Activated CD4-positive, alpha-beta memory T cell treated with anti-CD3 and anti-CD28 coated beads for 36 hours (primary cell): ENCODE measurements around the gene KCNJ18. TPM values are rescaled to one million over a fixed set of nuclear protein-coding genes. Genes with fewer than 3 reads are reported as not detected.
"Not testable (repeated sequence)": the region's sequence is repeated elsewhere in the genome, so short reads cannot be mapped to it uniquely, and the experiment has no call there.

Source experiments
- CTCF ChIA-PET: fragments of 350-600 bp; sonication (Branson Sonifier 250); formaldehyde crosslinking; loops from one replicate; lab custom pipeline; 2021; ENCODE audit warnings: antibody characterized with exemption, inconsistent platforms; lab: Charles Lee
- POLR2A ChIA-PET: fragments of 350-600 bp; sonication (Branson Sonifier 250); formaldehyde crosslinking; loops from one replicate; lab custom pipeline; 2021; ENCODE audit warnings: antibody characterized with exemption; lab: Charles Lee
- DNase-seq: peaks from one replicate; pipeline ENCODE4 v3.0.0-alpha.2; 2020
- H3K27ac Mint-ChIP-seq: one replicate; pipeline ENCODE4 v1.8.0; 2021; ENCODE audit warnings: mixed read lengths
- H3K27me3 Mint-ChIP-seq: one replicate; pipeline ENCODE4 v1.8.0; 2021; ENCODE audit warnings: mixed read lengths
- H3K36me3 Mint-ChIP-seq: one replicate; pipeline ENCODE4 v1.8.0; 2021; ENCODE audit warnings: mixed read lengths
- H3K4me1 Mint-ChIP-seq: one replicate; pipeline ENCODE4 v1.8.0; 2021; ENCODE audit warnings: low read depth, mixed read lengths
- H3K4me3 Mint-ChIP-seq: one replicate; pipeline ENCODE4 v1.8.0; 2021; ENCODE audit warnings: mild to moderate bottlenecking, mixed read lengths
- H3K9me3 Mint-ChIP-seq: one replicate; pipeline ENCODE4 v1.8.0; 2021; ENCODE audit warnings: mixed read lengths
- intact Hi-C: fragments of 100-400 bp; cut with micrococcal nuclease; formaldehyde crosslinking; loops from one replicate; pipeline ENCODE4 v1.15.1; 2023
- total RNA-seq, 2 experiments: library from RNA; stranded (reverse); gene quantifications; one replicate each; pipeline ENCODE4 v1.2.3, GENCODE V29; 2021

The KCNJ18 gene
- total RNA-seq, 2 experiments from 2014 or later = not detected

DNA sequence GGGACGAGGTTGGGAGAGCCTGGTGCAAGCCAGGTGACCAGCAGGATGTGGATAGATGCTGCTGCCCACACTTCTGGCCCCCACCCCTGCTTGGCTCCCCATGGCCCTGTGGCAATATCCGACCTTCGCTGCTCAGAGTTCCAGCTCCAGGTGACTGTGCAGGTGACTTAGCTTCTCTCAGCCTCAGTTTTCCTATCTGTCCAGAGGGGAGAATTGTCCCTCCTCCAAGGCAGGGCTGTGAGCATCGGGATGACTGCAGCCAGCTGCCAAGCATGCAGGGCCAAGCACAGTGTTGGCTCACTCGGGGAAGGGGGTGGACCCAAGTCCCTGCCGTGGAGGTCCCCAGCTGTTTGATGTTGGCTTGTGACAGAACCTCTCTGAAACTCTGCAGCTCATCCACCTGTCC lies 1.1 kb downstream of the KCNJ18 start:
- H3K27ac Mint-ChIP-seq, intact Hi-C loops, H3K4me1 Mint-ChIP-seq, H3K27me3 Mint-ChIP-seq, H3K36me3 Mint-ChIP-seq, H3K9me3 Mint-ChIP-seq, CTCF ChIA-PET, POLR2A ChIA-PET, H3K4me3 Mint-ChIP-seq, DNase-seq: not testable (repeated sequence)

- H3K4me1 Mint-ChIP-seq, DNase-seq, H3K4me3 Mint-ChIP-seq, H3K27me3 Mint-ChIP-seq, H3K9me3 Mint-ChIP-seq, CTCF ChIA-PET, H3K36me3 Mint-ChIP-seq, intact Hi-C loops, H3K27ac Mint-ChIP-seq, POLR2A ChIA-PET: not testable (repeated sequence)
Observed at GRCh38 chr17:21693937-21694336, 1.6 kb downstream of the KCNJ18 start.

DNA sequence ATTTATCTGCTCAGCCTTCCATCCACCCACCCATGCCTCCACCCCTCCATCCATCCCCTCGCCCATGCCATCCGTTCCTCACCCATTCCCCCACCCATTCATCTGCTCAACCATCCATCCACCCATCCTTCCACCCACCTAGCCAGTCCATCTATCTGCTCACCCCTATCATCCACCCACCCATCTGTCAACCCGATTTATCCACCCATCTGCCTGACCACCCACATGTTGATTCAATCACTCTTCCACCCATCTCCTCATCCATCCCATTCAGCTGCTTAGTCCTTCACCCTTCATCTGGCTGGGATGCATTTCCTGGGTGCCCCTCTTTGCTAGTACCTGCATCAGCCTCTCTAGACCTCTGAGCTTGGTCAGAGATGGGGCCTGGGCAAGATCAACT lies 3.9 kb downstream of the KCNJ18 start:
- POLR2A ChIA-PET, DNase-seq, intact Hi-C loops, CTCF ChIA-PET, H3K27me3 Mint-ChIP-seq, H3K4me1 Mint-ChIP-seq, H3K27ac Mint-ChIP-seq, H3K4me3 Mint-ChIP-seq, H3K9me3 Mint-ChIP-seq, H3K36me3 Mint-ChIP-seq: not testable (repeated sequence)

DNA sequence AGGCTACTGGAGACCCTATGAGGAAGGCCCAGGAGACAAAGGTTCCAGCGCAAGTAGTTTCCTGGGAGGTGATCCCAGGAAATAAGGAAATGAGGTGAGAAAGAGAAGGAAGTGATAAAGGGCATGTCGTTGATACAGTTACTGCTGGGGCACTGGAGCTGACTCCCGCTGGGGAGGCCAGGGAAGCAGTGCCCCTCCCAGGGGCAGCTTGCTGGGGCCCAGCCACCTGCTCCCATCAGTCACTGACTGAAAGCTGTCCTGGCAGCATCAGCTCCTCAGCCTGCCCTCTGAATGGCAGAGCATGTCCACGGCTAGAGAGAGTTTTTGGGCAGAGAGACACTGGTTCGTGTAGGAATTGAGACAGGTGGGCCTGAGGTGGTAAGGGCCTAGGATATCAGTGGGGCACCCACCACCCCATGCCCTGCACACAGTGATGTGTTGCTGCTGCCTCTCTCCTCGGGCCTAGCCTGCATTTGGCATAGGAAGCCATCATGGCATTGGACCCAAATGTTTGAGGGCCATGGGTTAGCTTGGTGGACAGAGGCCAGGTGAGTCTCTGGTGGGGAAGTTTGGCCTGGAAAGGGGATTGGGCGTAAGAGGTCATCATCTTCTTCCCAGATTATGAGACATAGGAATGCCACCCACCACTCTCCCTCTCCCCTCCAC lies 4.7 kb downstream of the KCNJ18 start:
- intact Hi-C loops, DNase-seq, H3K27ac Mint-ChIP-seq, POLR2A ChIA-PET, H3K4me1 Mint-ChIP-seq, CTCF ChIA-PET, H3K27me3 Mint-ChIP-seq, H3K4me3 Mint-ChIP-seq, H3K36me3 Mint-ChIP-seq, H3K9me3 Mint-ChIP-seq: not testable (repeated sequence)

DNA sequence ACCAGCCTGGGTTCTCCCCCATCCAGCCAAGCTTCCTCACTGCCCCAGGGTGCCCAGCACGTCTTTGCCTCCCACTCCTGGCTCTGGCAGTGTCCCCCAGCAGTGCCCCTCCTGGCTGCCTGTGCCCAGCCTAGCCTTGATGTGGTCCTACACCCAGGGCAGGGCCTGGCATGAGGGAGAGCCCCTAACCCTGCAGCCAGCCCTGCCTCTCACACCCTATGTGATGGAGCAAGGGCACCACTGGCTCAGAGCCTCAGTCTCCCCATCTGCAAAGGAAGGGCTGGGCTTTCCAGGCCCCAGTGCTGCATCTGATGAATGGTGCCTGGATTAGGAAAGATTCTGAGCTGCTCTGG lies 5.2 kb downstream of the KCNJ18 start:
- DNase-seq, H3K9me3 Mint-ChIP-seq, intact Hi-C loops, POLR2A ChIA-PET, H3K4me1 Mint-ChIP-seq, H3K36me3 Mint-ChIP-seq, CTCF ChIA-PET, H3K27me3 Mint-ChIP-seq, H3K27ac Mint-ChIP-seq, H3K4me3 Mint-ChIP-seq: not testable (repeated sequence)

- POLR2A ChIA-PET, H3K36me3 Mint-ChIP-seq, intact Hi-C loops, H3K27me3 Mint-ChIP-seq, CTCF ChIA-PET, H3K4me1 Mint-ChIP-seq, H3K4me3 Mint-ChIP-seq, DNase-seq, H3K27ac Mint-ChIP-seq, H3K9me3 Mint-ChIP-seq: not testable (repeated sequence)
Observed at GRCh38 chr17:21698437-21699075, 6.2 kb downstream of the KCNJ18 start.

DNA sequence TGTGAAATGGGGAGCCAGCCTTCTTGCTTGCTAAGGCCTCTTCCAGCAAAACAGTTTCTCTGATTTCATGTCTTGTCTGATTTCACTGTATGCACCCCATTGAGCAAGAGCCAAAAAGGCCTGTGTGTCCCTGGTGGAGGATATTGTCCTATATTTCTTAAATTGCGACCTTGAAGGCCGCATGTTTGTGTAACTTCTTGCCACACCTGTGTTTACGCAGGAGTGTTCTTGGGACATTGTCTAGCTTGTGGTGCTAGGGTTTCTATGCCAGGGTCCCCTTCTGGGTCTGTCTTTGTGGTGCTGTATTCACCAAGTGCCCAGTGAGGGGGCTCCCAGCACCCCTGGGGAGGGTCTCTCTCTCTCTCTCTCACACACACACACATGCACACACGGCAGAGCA lies 6.8 kb downstream of the KCNJ18 start:
- H3K9me3 Mint-ChIP-seq, DNase-seq, intact Hi-C loops, H3K4me3 Mint-ChIP-seq, H3K4me1 Mint-ChIP-seq, POLR2A ChIA-PET, H3K27ac Mint-ChIP-seq, H3K27me3 Mint-ChIP-seq, H3K36me3 Mint-ChIP-seq, CTCF ChIA-PET: not testable (repeated sequence)

GRCh38 chr17:21699573-21700236 lies 7.4 kb downstream of the KCNJ18 start:
- DNase-seq, H3K27me3 Mint-ChIP-seq, intact Hi-C loops, H3K4me3 Mint-ChIP-seq, H3K9me3 Mint-ChIP-seq, H3K36me3 Mint-ChIP-seq, H3K27ac Mint-ChIP-seq, CTCF ChIA-PET, H3K4me1 Mint-ChIP-seq, POLR2A ChIA-PET: not testable (repeated sequence)

DNA sequence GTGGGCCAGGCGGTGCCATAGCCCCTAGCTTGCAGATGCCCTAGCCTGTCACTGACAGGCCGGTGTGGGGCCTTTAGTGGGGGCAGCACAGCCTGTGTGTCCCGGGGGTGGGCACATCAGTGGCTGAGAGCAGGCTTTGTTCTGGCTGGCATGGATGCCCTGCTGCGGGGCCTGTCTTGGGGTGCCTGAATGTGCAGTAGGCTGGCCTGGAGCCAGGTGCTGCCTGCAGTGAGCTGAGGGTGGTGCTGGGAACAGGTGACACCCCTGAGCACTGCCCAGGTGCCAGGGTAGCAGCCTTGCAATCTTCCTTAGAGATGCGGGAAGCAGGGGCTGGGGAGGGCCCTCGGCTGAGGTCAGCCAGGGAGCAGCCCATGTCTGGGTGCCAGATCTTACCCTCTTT lies 8.8 kb downstream of the KCNJ18 start:
- H3K9me3 Mint-ChIP-seq, intact Hi-C loops, DNase-seq, H3K27ac Mint-ChIP-seq, H3K4me1 Mint-ChIP-seq, POLR2A ChIA-PET, H3K27me3 Mint-ChIP-seq, H3K36me3 Mint-ChIP-seq, H3K4me3 Mint-ChIP-seq, CTCF ChIA-PET: not testable (repeated sequence)

DNA sequence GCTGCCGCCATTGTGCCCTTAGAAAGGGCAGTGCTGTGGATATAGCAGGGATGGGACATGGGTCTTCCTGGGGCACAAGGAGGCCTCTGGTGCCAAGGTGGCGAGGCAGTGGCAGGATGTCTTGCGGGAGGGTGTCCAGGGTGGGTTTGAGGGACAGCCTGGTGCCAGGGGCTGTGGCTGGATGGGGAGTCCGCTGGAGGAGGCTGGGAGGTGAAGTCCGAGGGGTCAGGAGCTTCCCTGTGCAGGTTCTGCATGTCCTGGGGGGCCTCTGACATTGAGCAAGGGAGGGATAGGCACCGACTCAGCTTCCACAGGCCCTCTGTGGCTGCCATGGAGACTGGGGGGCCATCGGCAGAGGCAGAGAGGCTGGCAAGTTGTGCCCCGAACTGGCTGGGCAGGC lies 9.7 kb downstream of the KCNJ18 start:
- H3K4me1 Mint-ChIP-seq, H3K9me3 Mint-ChIP-seq, H3K4me3 Mint-ChIP-seq, H3K36me3 Mint-ChIP-seq, intact Hi-C loops, POLR2A ChIA-PET, CTCF ChIA-PET, DNase-seq, H3K27ac Mint-ChIP-seq, H3K27me3 Mint-ChIP-seq: not testable (repeated sequence)

DNA sequence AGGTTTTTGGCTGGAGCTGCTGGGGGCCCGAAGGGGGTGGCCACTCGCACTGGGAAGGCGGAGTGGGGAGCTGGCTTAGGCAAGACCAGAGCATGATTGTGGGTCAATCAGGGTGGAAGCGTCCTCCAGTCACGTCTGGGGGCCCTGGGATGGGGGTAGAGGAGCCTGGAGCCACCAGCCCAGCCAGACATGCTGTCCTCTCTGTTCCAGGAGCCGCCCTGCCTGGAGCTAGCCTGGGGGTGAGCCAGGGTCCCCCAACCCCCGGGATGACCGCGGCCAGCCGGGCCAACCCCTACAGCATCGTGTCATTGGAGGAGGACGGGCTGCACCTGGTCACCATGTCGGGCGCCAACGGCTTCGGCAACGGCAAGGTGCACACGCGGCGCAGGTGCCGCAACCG lies 10.2 kb downstream of the KCNJ18 start:
- H3K9me3 Mint-ChIP-seq, intact Hi-C loops, H3K4me1 Mint-ChIP-seq, POLR2A ChIA-PET, H3K4me3 Mint-ChIP-seq, DNase-seq, CTCF ChIA-PET, H3K27me3 Mint-ChIP-seq, H3K36me3 Mint-ChIP-seq, H3K27ac Mint-ChIP-seq: not testable (repeated sequence)

- H3K36me3 Mint-ChIP-seq, H3K27ac Mint-ChIP-seq, H3K27me3 Mint-ChIP-seq, DNase-seq, H3K4me1 Mint-ChIP-seq, intact Hi-C loops, H3K9me3 Mint-ChIP-seq, POLR2A ChIA-PET, CTCF ChIA-PET, H3K4me3 Mint-ChIP-seq: not testable (repeated sequence)
Observed at GRCh38 chr17:21702940-21703640, 10.8 kb downstream of the KCNJ18 start.
